HEK293T (cell line): ENCODE data around the gene BUB3.

ENCODE experiments used
- CTCF ChIA-PET: fragments of 350-600 bp; formaldehyde crosslinking; extraction: SDS; loops from one replicate; lab custom pipeline; 2021; ENCODE audit warnings: antibody characterized with exemption, inconsistent platforms; lab: Yijun Ruan, JAX
- POLR2A ChIA-PET: fragments of 350-600 bp; formaldehyde crosslinking; extraction: SDS; loops from one replicate; lab custom pipeline; 2020; ENCODE audit warnings: antibody characterized with exemption, inconsistent platforms; lab: Yijun Ruan, JAX
- DNase-seq: peaks from one replicate; pipeline ENCODE4 v3.0.0; 2012; ENCODE audit warnings: mixed read lengths; ENCODE audit errors: extremely low spot score
- ARNT ChIP-seq: fragments of 450-650 bp; IDR thresholded peaks from 2 replicates; pipeline ENCODE4 v1.6.1; 2017; ENCODE audit warnings: mild to moderate bottlenecking
- BHLHE40 ChIP-seq: fragments of 450-650 bp; IDR thresholded peaks from 2 replicates; pipeline ENCODE4 v1.6.1; 2016; ENCODE audit warnings: mild to moderate bottlenecking, moderate library complexity, borderline replicate concordance
- CTBP1 ChIP-seq: fragments of 450-650 bp; IDR thresholded peaks from 2 replicates; pipeline ENCODE4 v1.6.1; 2016; ENCODE audit warnings: borderline replicate concordance
- ELF4 ChIP-seq: fragments of 450-650 bp; IDR thresholded peaks from 2 replicates; pipeline ENCODE4 v1.6.1; 2017; ENCODE audit warnings: antibody characterized with exemption
- FOXA1 ChIP-seq: fragments of 450-650 bp; IDR thresholded peaks from 2 replicates; pipeline ENCODE4 v1.6.1; 2016; ENCODE audit warnings: mild to moderate bottlenecking
- FOXK2 ChIP-seq: fragments of 450-650 bp; IDR thresholded peaks from 2 replicates; pipeline ENCODE4 v1.6.1; 2016; ENCODE audit warnings: mild to moderate bottlenecking
- FOXM1 ChIP-seq: fragments of 450-650 bp; IDR thresholded peaks from 2 replicates; pipeline ENCODE4 v1.6.1; 2017; ENCODE audit warnings: mild to moderate bottlenecking, borderline replicate concordance
- HDGF ChIP-seq: fragments of 450-650 bp; IDR thresholded peaks from 2 replicates; pipeline ENCODE4 v1.6.1; 2017; ENCODE audit warnings: antibody characterized with exemption, borderline replicate concordance
- L3MBTL2 ChIP-seq: fragments of 450-650 bp; conservative IDR thresholded peaks from 2 replicates; pipeline ENCODE4 v1.6.1; 2016; ENCODE audit warnings: mild to moderate bottlenecking
- LEF1 ChIP-seq: fragments of 450-650 bp; IDR thresholded peaks from 2 replicates; pipeline ENCODE4 v1.6.1; 2017; ENCODE audit warnings: mild to moderate bottlenecking, borderline replicate concordance
- NFRKB ChIP-seq: fragments of 450-650 bp; IDR thresholded peaks from 2 replicates; pipeline ENCODE4 v1.6.1; 2016; ENCODE audit warnings: mild to moderate bottlenecking, moderate library complexity
- SP1 ChIP-seq: fragments of 450-650 bp; IDR thresholded peaks from 2 replicates; pipeline ENCODE4 v1.6.1; 2017
- SUZ12 ChIP-seq: fragments of 450-650 bp; IDR thresholded peaks from 2 replicates; pipeline ENCODE4 v1.6.1; 2016; ENCODE audit warnings: mild to moderate bottlenecking
- TARDBP ChIP-seq: fragments of 450-650 bp; IDR thresholded peaks from 2 replicates; pipeline ENCODE4 v1.6.1; 2016
- ZNF384 ChIP-seq: fragments of 450-650 bp; IDR thresholded peaks from 2 replicates; pipeline ENCODE4 v1.6.1; 2016
- TF ChIP-seq, protein P1 (sequence below): fragments of 450-650 bp; IDR thresholded peaks from 2 replicates; pipeline ENCODE4 v1.6.1; 2016

Gene BUB3

DNA sequence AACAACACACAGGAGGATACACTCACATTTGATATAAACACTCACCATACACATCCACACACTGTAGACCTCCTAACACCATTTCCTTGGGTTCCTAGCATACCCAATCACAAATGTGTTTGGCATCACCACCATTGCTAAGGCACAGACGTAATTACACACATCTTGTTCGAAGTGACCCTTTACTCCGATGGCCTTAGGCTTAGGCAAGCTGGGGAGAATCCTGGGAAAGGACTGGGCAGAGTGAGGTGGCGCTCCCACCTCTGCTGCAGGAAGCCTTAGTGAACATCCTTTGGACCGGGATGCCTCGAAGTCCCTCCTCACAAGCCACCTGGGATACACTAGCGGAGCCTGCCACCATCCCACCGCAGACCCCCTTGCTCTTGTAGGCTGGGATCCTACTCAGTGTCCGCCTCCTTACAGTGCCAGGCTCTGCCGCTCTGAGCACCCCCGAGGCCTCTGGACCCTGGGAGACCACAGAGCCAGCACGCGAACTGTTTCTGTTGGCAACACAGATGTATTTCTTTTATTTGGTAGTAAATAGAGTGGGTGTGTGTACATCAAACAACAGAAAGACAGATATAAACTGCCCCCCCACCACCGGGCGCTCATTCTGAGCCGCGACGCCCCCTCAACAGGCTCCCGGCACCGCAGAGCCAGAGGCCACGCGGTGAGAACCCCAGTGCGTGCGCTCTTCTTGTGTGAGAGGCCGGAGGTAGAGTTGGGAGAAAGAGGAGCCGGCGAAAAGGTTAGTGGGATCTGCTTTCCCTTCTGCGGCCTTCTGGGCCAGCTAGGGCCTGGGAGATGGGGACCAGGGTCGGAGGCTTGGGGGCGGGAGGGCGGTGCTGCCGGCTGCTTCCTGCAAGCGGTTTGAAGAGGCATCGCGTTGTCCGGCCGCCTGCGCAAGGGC is 12.2 kb upstream of the BUB3 start:
- TF ChIP-seq FOXA1, result no peak
- TF ChIP-seq L3MBTL2, result no peak
- TF ChIP-seq, protein P1, sequence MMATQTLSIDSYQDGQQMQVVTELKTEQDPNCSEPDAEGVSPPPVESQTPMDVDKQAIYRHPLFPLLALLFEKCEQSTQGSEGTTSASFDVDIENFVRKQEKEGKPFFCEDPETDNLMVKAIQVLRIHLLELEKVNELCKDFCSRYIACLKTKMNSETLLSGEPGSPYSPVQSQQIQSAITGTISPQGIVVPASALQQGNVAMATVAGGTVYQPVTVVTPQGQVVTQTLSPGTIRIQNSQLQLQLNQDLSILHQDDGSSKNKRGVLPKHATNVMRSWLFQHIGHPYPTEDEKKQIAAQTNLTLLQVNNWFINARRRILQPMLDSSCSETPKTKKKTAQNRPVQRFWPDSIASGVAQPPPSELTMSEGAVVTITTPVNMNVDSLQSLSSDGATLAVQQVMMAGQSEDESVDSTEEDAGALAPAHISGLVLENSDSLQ, result no peak
- no peak for TF ChIP-seq TARDBP
- no peak for TF ChIP-seq FOXM1
- no peak for TF ChIP-seq CTBP1
- no peak for TF ChIP-seq HDGF
- TF ChIP-seq NFRKB, result no peak
- TF ChIP-seq SUZ12, result no peak
- TF ChIP-seq ELF4, result no peak
- no peak for TF ChIP-seq ZNF384
- no peak for TF ChIP-seq SP1
- TF ChIP-seq ARNT, result no peak
- TF ChIP-seq FOXK2, result no peak
- ChIA-PET POLR2A (interaction anchor here (1.6 kb wide), 1 partner anchor 12 kb away, joined by 9 read pairs; the partner anchor contains the start of gene BUB3), CTCF (no interaction called here)
- no peak for DNase-seq

DNA sequence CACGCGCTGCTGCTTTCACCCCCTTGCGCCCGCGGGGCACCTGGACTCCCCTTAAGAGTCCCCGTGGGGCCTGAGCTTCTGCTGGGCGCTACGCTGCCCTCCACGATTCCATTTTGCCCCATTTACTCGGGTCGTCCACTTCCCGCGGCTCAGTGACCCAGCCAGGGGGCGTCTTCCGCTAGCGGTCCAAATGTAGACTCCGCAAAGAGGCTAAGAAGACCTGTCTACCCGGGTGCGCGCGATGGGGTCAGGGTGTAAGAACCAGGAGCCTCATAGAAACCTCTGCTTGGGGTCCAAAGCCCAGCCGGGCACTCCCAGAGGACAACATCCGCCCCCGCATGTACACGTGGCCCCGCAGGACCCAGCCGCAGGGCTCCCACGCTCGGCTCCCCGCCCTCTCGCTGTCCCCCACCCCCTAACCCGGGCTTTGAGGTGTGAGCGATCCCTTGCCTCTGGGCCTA is 11.5 kb upstream of the BUB3 start:
- CTCF ChIA-PET, result no interaction called here
- TF ChIP-seq HDGF, result no peak
- TF ChIP-seq SUZ12, result no peak
- no peak for TF ChIP-seq CTBP1
- TF ChIP-seq BHLHE40, result no peak
- no peak for TF ChIP-seq FOXA1
- TF ChIP-seq, protein P1, result no peak
- no peak for TF ChIP-seq L3MBTL2
- TF ChIP-seq ZNF384, result no peak
- no peak for TF ChIP-seq ELF4
- no peak for TF ChIP-seq TARDBP
- TF ChIP-seq LEF1, result no peak
- TF ChIP-seq NFRKB, result no peak
- TF ChIP-seq ARNT, result no peak
- no peak for TF ChIP-seq SP1
- no peak for TF ChIP-seq FOXK2
- no peak for TF ChIP-seq FOXM1
- no peak for DNase-seq
- POLR2A ChIA-PET, result interaction anchor here (3.5 kb wide), 1 partner anchor 11 kb away, joined by 22 read pairs; the partner anchor contains the start of gene BUB3

DNA sequence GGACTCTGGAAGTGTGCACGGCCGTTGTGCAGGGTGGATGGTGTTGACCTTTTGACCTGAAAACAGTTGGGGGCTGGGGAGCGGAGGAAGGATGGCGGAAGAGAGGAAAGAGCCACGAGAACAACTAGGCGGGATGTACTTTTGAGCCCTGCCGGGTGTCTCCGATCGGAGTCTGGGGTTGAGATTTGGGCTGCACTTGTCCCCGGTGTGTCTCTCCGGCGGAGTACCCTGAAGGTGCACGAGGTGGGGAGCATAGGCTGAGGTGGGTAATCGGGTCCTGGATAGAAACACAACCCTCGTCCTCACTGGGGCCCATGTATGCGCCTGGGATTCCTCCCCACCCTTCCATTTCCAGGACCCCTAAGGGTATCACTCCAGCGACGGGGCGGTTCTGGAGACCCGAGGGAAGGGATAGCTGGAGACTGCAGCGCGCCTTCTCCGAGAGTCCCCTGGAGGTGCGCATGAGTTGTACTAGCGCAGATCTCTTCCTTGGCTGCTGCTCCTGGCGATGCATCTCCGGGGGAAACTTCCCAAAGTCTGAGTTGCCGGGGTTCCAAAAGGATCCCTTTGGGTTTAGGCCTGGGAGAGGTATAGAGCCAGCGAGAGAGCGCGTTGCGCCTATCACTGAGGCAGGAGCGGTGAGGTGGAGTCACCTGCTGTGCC is 10.9 kb upstream of the BUB3 start:
- no peak for DNase-seq
- ChIA-PET CTCF (no interaction called here), POLR2A (interaction anchor here (3.5 kb wide), 1 partner anchor 11 kb away, joined by 22 read pairs; the partner anchor contains the start of gene BUB3)
- TF ChIP-seq FOXA1 (no peak), NFRKB (no peak), L3MBTL2 (no peak), HDGF (no peak), FOXM1 (no peak), ELF4 (no peak), SUZ12 (no peak), TARDBP (no peak), ZNF384 (no peak)

DNA sequence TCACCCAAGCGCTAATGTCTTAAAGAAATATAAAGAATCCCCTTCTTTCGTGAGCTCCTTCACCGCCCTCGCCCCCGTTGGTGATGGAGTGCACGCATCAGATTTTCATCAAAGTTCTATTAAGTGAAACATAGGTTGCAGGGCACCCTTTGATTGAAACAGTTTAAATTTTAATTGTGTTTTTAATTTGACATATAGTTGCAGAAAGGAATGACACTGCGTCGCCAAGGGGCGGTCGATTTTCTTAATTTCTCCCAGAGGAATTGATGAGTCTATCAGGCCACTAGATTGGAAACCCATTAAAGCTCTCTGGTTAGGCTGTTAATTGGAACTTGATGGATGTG is 10.4 kb upstream of the BUB3 start:
- TF ChIP-seq LEF1 (no peak), FOXM1 (no peak), HDGF (no peak), L3MBTL2 (no peak), NFRKB (no peak), FOXK2 (no peak), FOXA1 (no peak), BHLHE40 (no peak), SUZ12 (no peak), ARNT (no peak), TARDBP (no peak), SP1 (no peak), ELF4 (no peak), ZNF384 (no peak), CTBP1 (no peak)
- TF ChIP-seq, protein P1, result no peak
- POLR2A ChIA-PET, result interaction anchor here (3.5 kb wide), 1 partner anchor 10 kb away, joined by 22 read pairs; the partner anchor contains the start of gene BUB3
- no peak for DNase-seq
- CTCF ChIA-PET, result no interaction called here

DNA sequence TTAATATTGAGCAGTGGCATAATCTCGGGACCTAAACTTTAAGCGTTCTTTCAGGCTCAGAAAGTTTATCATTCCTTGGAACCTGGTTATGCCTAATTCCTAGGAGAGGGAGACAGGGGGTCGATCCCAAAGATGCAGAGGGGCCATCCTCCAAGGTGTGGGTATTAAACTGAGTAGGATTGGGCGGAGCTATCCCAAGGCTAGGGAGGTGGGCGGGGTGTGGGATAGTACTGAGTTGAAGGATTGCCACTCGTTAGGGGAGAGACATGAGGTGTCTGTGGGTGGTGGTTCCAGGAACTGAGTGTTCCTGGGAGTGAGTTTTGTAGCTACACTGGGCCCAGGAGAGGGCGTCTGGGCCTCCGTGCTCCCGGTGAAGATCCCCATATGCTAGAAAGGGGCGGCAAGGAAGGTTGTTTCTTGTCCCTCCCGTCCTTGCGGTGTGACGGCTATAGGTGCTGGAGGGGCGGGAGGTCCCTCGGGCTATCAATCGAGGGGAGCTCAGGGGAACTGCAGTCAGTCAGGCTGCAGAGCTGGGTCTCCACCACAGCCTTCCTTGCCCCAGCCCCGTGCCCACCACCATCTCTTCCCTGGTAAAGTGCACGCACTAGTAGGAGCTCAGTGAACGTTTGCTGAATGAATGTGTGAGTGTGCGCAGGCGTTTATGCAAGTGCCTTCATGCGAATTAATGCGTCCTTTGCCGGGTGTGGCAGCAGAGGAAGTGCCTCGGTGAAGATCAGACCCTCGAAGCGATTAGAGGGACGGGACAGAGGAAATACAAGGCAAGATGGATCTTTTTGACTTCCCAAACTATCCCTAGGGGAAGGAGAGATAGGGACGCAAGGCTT is 9.3 kb upstream of the BUB3 start:
- no peak for DNase-seq
- ChIA-PET CTCF (no interaction called here), POLR2A (interaction anchor here (3.5 kb wide), 1 partner anchor 9 kb away, joined by 22 read pairs; the partner anchor contains the start of gene BUB3)
- no peak for TF ChIP-seq FOXA1
- no peak for TF ChIP-seq ZNF384
- TF ChIP-seq HDGF, result no peak
- no peak for TF ChIP-seq LEF1
- TF ChIP-seq SP1, result no peak
- no peak for TF ChIP-seq NFRKB
- TF ChIP-seq BHLHE40, result no peak
- TF ChIP-seq TARDBP, result no peak
- no peak for TF ChIP-seq SUZ12
- TF ChIP-seq ARNT, result no peak
- no peak for TF ChIP-seq FOXK2
- TF ChIP-seq, protein P1, result no peak
- TF ChIP-seq FOXM1, result no peak
- no peak for TF ChIP-seq L3MBTL2
- TF ChIP-seq CTBP1, result no peak
- no peak for TF ChIP-seq ELF4
